HG03460 (cell line): Measurements from ENCODE around the gene VCAM1.
"Not testable (repeated sequence)": the region's sequence is repeated elsewhere in the genome, so short reads cannot be mapped to it uniquely, and the experiment has no call there.

Experiments used
- ATAC-seq: cut with Tn5 transposase; IDR thresholded peaks from one replicate; pipeline ENCODE4 v1.9.1; 2021; ENCODE audit not compliant: unreplicated experiment

The VCAM1 gene

DNA sequence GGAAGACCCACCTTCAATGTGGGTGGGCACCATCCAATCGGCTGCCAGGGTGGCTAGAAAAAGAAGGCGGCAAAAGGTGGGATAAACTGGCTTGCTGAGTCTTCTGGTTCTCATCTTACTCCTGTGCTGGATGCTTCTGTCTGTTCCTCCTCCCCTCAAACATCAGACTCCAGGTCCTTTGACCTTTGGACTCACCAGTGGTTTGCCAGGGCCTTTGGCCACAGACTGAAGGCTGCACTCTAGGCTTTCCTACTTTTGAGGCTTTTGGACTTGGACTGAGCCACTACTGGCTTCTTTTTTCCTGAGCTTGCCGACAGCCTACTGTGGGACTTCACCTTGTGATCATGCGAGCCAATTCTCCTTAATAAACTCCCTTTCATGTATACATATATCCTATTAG, 55.9 kb downstream of the VCAM1 start:
- ATAC-seq = no peak

DNA sequence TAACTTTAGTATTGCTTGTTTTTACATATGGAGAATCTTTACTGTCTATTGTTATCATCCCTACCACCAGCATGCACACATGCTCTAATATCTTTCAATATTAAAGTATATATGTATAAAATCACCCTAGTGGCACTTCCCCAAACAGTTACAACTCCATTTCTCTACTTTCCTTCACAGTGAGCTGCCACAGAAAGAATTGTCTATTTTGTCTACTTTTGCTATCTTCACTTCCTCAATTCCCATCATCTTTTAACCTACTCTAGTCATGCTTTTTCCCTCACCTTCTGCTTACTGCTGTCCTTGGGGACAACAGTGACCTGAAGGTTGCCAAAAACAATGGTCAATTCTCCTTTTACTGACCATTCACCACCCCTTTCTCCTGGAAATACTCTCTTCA, 59.2 kb downstream of the VCAM1 start:
- ATAC-seq = no peak

DNA sequence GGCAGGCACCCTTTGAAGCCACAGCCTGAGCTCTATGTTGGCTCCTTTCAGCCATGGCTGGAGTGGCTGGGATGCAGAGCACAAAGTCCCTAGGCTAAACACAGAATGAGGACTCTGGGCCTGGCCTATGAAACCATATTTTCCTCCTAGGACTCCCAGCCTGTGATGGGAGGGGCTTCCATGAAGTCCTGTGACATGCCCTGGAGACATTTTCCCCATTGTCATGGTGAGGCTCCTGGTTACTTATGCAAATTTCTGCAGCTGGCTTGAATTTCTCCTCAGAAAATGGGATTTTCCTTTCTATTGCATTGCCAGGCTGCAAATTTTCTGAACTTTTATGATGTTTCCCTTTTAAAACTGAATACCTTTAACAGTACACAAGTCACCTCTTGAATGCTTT, 61.3 kb downstream of the VCAM1 start:
- no peak for ATAC-seq

DNA sequence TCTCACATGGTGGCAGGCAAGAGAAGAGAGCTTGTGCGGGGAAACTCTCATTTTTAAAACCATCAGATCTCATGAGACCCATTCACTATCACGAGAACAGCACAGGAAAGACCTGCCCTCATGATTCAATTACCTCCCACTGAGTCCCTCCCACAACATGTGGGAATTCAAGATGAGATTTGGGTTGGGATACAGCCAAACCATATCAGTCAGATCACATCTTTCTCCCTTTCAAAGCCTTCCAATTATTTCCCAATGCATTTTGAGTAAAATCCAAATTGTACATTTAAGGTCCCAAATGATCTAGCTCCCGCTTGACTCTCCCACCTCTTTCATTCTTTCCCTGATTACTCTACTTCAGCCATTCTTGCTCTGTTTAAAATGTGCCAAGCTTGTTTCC, 62.2 kb downstream of the VCAM1 start:
- not testable (repeated sequence) for ATAC-seq

DNA sequence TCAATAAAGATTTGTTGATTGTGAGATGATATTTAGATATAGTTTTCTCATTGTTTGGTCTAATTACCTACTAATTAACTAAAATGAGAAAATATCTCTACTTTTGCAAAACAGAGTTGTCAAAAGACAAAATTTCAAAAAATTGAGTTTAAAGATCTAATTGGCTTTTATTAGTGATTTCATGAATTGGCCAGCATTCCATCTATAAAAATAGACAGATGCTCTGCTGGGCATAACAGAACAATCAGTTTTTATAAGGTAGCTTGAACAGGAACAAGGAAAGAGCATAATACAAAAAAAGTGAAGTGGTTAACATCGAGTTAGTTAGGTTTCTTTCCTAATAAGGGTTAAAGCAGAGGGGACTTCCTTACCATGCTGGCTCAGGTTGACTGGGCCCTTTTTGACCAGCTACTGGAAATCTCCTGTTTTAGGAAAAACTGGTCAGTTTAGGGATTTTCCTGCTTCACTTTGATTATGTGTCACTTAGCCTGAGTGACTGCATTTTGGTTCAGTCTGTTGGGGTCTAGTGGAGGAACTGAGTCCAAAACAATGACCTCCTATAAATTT, 63.0 kb downstream of the VCAM1 start:
- no peak for ATAC-seq

DNA sequence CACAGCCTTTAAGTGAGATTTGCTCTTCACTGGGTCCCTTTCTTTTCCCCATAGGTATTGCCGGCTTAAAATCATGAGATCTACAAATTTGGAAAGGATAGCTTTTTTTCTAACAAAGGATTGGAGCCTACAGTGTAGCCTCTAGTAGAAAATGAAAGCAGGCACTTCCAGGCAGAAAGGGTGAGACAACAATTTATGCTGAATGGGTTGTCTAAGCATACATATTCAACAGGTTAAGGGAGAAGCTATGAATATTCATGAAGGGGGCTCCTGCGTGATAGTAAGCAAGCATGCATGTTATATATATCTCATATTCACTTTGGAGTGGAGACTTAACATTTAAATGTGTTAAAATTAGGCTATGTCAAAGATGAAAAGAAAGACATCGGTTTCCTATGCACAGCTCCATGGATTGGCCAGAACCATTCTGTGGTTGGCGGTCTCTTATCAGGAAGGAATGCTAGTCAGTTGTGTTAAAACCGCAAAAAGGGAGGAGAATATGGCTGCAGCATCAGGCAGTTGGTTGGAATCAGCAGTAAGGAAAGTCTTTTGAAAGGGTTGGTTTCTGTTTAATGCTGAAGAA, 66.0 kb downstream of the VCAM1 start:
- ATAC-seq = no peak

DNA sequence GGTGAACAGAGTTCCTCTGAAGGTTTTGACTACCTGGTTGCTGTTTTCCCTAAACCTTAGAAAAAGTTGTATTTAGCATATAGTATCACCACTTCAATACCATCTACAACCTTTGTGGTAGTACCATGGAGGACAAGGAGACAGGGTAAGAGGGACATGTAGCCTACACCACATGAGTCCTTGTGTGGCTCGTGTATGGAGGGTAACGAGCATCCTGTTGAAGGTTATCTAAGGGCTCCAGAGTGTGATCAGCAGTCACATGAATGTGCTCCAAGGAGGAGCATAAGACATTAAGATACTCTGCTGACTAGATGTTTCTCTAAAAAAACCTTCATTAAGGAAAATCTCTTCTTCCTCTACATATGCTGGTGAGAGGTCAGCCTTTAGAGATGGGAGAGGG, 67.3 kb downstream of the VCAM1 start:
- ATAC-seq = no peak
